Body of pancreas (tissue), 4 donors: ENCODE data around the gene PBX2.

Experiments used
- POLR2A ChIP-seq, 3 donors: fragments of 450-650 bp; IDR thresholded peaks; one replicate each; pipeline ENCODE4 v1.6.1; 2016; ENCODE audit warnings: antibody characterized with exemption in 3 of 3, mild to moderate bottlenecking in 2 of 3
- TF ChIP-seq, protein P1 (sequence below), 7 experiments: fragments of 450-650 bp in 4 of 7; fragments of 200-600 bp in 3 of 7; sonication (generic) in 3 of 7; IDR thresholded peaks; one replicate each; pipeline ENCODE4 v1.5.1; 2016 to 2019; ENCODE audit warnings: antibody characterized with exemption in 7 of 7

DNA sequence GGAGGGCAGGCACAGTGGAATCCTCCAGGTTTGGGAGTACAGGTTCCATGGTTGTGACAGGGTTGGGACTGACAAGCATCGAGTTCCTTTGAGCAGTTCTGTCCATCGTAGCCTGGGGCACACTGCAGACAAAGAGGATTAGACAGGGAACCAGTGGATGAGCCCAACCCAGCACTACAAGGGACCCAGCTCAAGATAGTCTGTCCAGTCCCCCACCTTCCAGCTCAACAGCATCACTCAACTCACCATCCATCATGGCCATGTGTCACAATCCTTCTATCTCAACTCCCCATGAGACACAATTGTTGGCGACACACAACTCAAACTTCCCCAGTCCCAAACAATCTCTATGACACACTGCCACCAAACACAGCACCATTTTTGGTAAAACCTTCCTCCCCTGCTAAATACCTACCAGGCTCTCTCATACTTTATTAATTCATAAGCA lies 14.3 kb upstream of the PBX2 start:
- TF ChIP-seq, protein P1, sequence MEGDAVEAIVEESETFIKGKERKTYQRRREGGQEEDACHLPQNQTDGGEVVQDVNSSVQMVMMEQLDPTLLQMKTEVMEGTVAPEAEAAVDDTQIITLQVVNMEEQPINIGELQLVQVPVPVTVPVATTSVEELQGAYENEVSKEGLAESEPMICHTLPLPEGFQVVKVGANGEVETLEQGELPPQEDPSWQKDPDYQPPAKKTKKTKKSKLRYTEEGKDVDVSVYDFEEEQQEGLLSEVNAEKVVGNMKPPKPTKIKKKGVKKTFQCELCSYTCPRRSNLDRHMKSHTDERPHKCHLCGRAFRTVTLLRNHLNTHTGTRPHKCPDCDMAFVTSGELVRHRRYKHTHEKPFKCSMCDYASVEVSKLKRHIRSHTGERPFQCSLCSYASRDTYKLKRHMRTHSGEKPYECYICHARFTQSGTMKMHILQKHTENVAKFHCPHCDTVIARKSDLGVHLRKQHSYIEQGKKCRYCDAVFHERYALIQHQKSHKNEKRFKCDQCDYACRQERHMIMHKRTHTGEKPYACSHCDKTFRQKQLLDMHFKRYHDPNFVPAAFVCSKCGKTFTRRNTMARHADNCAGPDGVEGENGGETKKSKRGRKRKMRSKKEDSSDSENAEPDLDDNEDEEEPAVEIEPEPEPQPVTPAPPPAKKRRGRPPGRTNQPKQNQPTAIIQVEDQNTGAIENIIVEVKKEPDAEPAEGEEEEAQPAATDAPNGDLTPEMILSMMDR (IDR thresholded peaks at IDR 0.05), result no peak
- no peak for TF ChIP-seq POLR2A (IDR thresholded peaks at IDR 0.05)
